Measurements from ENCODE around the gene OR2AG1.

The OR2AG1 gene

DNA sequence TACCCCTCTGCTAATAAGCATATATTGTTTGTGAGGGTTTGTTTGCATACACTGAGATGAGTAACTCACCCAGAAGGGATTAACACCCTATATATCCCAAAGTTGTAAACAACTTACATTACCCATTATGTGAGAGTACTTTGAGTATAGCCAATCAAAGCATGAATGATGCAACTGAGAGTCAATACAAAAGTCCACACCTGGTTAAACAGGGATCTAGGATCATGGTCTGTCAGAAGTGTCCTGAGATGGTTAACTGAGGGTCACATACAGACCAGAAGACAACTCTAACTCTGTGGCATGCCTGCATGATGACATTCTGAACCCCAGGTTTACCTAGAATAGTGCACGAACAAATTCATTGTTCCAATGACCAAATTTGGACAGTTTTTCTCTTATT lies 45.3 kb downstream of the OR2AG1 start:
- TF ChIP-seq, protein P1, sequence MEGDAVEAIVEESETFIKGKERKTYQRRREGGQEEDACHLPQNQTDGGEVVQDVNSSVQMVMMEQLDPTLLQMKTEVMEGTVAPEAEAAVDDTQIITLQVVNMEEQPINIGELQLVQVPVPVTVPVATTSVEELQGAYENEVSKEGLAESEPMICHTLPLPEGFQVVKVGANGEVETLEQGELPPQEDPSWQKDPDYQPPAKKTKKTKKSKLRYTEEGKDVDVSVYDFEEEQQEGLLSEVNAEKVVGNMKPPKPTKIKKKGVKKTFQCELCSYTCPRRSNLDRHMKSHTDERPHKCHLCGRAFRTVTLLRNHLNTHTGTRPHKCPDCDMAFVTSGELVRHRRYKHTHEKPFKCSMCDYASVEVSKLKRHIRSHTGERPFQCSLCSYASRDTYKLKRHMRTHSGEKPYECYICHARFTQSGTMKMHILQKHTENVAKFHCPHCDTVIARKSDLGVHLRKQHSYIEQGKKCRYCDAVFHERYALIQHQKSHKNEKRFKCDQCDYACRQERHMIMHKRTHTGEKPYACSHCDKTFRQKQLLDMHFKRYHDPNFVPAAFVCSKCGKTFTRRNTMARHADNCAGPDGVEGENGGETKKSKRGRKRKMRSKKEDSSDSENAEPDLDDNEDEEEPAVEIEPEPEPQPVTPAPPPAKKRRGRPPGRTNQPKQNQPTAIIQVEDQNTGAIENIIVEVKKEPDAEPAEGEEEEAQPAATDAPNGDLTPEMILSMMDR (conservative IDR thresholded peaks at IDR 0.05) = no peak
- no peak overlapping the region for H3K27ac ChIP-seq

DNA sequence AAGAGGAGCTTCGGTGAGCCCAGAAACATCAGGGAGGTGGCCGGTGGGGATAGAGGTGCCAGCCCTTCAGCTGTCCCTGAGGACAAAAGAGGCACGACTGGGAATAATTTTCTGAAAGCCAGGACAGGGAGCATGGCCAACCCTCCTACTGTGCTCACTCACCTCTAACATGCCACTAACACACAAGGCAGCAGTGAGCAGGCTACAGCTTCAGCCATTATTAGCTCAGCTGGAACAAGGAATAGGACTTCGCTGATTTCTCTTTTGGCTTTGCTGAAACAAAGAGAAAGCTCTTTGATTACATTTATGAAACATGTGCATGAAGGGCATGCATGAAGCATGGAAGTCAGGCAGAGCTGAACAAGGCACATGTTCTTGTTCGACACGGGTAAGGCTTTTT lies 50.5 kb downstream of the OR2AG1 start:
- TF ChIP-seq, protein P1 (conservative IDR thresholded peaks at IDR 0.05) = no peak

DNA sequence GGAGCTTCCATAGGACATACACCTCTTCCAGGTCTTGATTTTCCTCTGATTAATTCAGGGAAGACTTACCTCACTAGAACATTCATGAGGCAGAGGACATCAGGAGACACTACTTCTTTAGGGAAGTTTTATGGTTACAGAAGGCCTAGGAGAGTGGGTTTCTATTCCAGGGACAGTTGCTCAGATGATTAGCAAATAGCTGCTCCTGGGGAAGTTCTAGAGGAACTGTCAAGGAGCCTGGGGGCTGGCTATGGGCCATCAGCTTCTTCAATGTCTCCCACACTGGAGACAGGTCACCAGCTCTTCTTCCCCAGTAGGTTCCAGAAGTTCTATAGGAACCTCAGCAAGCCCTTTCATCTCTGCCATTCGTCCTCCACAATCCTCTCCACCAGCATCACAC lies 51.2 kb downstream of the OR2AG1 start:
- TF ChIP-seq, protein P1 (conservative IDR thresholded peaks at IDR 0.05) = no peak
- H3K27ac ChIP-seq = no peak overlapping the region

More for the DNA sequence above, 50.5 kb downstream of the OR2AG1 start:
- no peak overlapping the region for H3K27ac ChIP-seq

All from VCaP (cell line).